Activated T-cell treated with anti-CD3 and anti-CD28 coated beads, Interleukin-2, amount 50 U/mL, for 24 hours (primary cell): ENCODE results near the gene NUDCD2.

Experiments used
- DNase-seq: peaks from one replicate; pipeline ENCODE4 v3.0.0-alpha.2; 2020
- H3K27ac Mint-ChIP-seq: 2 replicates; pipeline ENCODE4 v1.8.0; 2020; ENCODE audit warnings: mild to moderate bottlenecking, mixed read lengths
- H3K27me3 Mint-ChIP-seq: 2 replicates; pipeline ENCODE4 v1.8.0; 2020; ENCODE audit warnings: mixed read lengths
- H3K36me3 Mint-ChIP-seq: 2 replicates; pipeline ENCODE4 v1.8.0; 2020; ENCODE audit warnings: low read depth, mixed read lengths
- H3K4me1 Mint-ChIP-seq: 2 replicates; pipeline ENCODE4 v1.8.0; 2020; ENCODE audit warnings: low read depth, mixed read lengths
- H3K4me3 Mint-ChIP-seq: 2 replicates; pipeline ENCODE4 v1.8.0; 2020; ENCODE audit warnings: mild to moderate bottlenecking, moderate library complexity, mixed read lengths
- H3K9me3 Mint-ChIP-seq: 2 replicates; pipeline ENCODE4 v1.8.0; 2020; ENCODE audit warnings: mixed read lengths

Gene NUDCD2, protein sequence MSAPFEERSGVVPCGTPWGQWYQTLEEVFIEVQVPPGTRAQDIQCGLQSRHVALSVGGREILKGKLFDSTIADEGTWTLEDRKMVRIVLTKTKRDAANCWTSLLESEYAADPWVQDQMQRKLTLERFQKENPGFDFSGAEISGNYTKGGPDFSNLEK

DNA sequence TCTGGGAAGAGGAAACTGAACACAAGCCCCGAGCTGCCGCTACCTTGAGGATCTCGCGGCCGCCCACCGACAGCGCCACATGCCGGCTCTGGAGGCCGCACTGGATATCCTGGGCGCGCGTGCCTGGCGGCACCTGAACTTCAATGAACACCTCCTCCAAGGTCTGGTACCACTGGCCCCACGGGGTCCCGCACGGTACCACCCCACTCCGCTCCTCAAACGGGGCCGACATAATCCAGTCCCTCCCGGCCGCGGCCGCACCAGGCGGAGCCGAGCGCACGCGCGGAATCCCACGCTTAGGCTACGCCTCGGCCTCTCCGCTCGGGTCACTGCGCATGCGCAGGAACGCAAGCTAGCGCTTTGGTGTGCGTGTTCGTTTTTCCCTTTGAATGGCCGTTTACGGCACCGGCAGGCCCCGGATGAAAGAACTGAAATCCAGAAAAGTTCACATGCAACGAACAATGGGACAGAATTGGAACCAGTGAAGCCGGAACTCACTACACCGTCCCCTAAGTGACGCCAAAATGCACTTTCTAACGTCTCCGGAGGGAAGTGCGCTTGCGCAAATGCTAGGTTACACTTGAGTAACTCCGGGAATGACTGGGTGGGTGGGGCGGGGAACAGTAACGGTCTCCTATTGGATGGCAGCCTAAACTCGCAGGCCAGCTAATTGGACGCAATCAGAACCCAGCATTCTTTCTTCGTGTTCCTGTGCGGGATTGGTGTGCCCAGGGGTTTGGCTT lies at the start of gene NUDCD2:
Gene NUDCD2, minus strand, starts transcription at position 284 of the 743 bp plus-strand sequence. Its CDS starts 52 bp downstream, at position 232.
- DNase-seq = peak; percentile 98
- H3K27me3 Mint-ChIP-seq = no peaks in the 10 kb centered on the region
- H3K9me3 Mint-ChIP-seq = no peaks in the 10 kb centered on the region
- H3K4me3 Mint-ChIP-seq = peak within 1 kb of the TSS; percentile 86
- peak within 1 kb of the TSS; percentile 100 for H3K27ac Mint-ChIP-seq
- H3K36me3 Mint-ChIP-seq = peaks cover 70% of the 10 kb centered on the region
- H3K4me1 Mint-ChIP-seq = peaks cover 39% of the 10 kb centered on the region

DNA sequence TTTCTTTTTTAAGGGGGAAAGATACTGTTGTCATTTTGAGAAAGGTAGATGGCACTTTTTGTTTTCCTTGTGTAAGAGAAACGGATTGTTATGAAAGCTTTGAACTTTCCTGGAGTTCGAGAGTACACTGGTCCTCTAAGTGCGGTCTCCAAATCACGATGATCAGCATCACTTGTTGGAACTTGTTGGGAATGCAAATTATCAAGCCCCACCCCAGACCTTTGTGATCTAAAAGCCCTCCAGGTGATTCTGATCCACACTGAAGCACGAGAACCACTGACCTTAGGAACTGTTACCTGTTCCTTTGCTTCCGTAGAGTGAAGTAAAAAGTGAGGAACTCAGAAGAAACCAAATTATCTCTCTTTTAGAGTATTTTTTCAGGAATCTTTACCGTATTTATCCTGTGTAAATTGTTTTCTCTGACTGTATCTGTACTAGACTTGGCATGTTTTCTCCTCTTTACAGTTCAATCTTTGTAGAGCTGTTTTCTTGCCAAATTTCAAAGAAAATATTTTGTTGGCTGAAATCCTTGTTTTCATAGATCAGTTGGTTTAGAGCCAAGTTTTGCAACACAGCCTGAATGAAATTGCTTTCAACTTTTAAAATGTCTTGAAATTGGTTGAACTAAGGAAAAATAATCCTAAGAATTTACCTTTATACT lies 49.5 kb upstream of the NUDCD2 start:
- peaks cover 72% of the 10 kb centered on the region for H3K36me3 Mint-ChIP-seq
- H3K4me3 Mint-ChIP-seq = peak overlapping the region; percentile 86
- H3K27me3 Mint-ChIP-seq = no peaks in the 10 kb centered on the region
- H3K9me3 Mint-ChIP-seq = no peaks in the 10 kb centered on the region
- no peak for DNase-seq
- H3K27ac Mint-ChIP-seq = peak overlapping the region; percentile 97
- peaks cover 61% of the 10 kb centered on the region for H3K4me1 Mint-ChIP-seq

DNA sequence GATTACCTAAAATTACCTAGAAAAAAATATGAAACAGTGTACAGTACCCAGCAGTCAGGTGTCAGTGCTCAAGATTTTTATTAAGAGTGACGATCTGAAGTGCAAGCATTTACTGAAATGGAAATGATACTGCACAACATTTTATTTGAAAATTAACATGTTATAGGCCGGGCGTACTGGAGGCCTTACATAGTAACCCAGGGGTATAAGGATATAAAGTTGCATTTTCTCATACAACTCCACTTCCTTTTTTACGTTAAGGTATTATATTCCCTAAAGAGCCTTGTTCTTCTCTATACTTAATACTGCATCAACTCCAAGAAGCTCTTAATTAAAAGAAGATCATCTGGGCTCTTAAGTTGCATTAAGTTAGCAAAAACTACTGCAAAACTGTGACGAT lies 48.9 kb upstream of the NUDCD2 start:
- Mint-ChIP-seq H3K36me3 (peaks cover 70% of the 10 kb centered on the region), H3K4me1 (peaks cover 62% of the 10 kb centered on the region), H3K27me3 (no peaks in the 10 kb centered on the region), H3K27ac (peak overlapping the region; percentile 97), H3K4me3 (peak overlapping the region; percentile 86), H3K9me3 (no peaks in the 10 kb centered on the region)
- DNase-seq = no peak

DNA sequence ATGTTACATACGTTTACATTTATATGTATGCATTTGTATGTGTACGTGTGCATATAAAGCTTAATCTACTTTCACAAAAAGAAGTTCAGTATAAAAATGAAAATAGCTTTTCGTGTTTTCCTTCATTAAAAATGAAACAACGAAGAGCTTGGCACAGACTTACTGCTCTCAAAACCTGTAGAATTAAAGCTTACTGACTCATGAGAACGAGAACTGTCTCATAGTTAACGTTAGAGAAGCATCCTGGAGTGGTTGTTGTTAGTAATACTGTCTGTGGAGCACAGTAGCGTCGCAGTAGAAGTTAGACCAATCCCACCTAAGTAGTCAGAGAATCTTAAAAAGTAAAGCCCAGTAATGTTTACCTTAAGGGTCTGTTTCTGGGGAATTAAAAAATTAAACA lies 46.8 kb upstream of the NUDCD2 start:
- Mint-ChIP-seq H3K4me1 (peaks cover 56% of the 10 kb centered on the region), H3K9me3 (no peaks in the 10 kb centered on the region), H3K36me3 (peaks cover 51% of the 10 kb centered on the region), H3K4me3 (peak overlapping the region; percentile 86), H3K27me3 (no peaks in the 10 kb centered on the region), H3K27ac (peak overlapping the region; percentile 97)
- no peak for DNase-seq

DNA sequence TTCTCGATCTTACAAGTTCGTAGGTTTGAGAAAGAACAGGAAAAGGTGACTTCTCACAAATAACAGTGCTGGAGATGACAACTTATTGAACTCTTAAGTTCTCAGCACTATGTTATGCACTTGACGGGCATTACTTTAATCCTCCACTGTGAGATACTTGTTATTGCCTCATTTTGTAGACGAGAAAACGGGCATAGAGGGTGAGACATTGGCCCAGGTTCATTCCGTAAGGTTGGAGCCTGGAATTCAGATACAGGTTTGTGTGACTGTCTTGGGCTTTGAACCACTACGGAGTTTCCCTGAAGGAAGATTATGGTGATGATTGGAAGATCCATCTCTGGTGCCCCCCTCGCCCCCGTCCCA lies 46.2 kb upstream of the NUDCD2 start:
- peaks cover 49% of the 10 kb centered on the region for H3K36me3 Mint-ChIP-seq
- peak; percentile 46 for DNase-seq

DNA sequence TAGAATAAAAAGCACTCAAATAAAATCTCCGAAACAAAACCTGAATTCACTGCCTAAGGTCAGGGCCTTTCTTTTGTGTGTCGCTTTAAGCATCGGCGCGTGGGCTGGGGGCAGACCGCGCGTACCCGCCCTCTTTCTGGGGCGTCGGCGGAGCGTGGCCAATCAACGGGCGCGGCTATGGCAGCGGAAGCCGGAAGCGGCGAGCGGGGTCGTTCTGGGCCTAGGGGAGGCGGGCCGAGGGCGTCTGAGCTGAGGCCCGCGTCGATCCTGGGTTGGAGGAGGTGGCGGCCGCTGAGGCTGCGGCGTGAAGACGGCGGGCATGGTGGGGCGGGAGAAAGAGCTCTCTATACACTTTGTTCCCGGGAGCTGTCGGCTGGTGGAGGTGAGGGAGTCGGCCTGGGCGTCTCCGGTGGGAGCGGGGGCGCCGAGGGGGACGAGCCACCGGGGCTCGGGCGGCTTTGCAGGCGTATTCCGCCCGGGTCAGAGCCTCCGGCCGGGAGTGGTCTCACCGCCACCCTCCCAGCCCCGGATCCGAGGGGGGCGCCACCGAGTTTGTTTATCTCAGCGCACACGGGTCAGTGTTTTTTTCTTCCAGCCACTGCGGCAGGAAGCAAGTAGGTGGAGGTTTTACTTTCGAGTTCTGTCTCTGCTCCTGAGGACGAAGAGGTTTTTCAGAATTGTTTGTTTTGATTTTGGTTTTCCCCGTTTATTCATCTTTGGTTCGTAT lies 45.6 kb upstream of the NUDCD2 start, which contains the start of gene MAT2B:
Gene MAT2B, plus strand, starts transcription at position 252 of the 727 bp plus-strand sequence. Its CDS starts 68 bp downstream, at position 320.
- H3K4me3 Mint-ChIP-seq = peak within 1 kb of the TSS; percentile 86
- no peaks in the 10 kb centered on the region for H3K27me3 Mint-ChIP-seq
- peak within 1 kb of the TSS; percentile 97 for H3K27ac Mint-ChIP-seq
- peaks cover 44% of the 10 kb centered on the region for H3K36me3 Mint-ChIP-seq
- H3K4me1 Mint-ChIP-seq = peaks cover 49% of the 10 kb centered on the region
- peak; percentile 95 for DNase-seq
- H3K9me3 Mint-ChIP-seq = no peaks in the 10 kb centered on the region

More for the DNA sequence above, 46.2 kb upstream of the NUDCD2 start:
- Mint-ChIP-seq H3K27me3 (no peaks in the 10 kb centered on the region), H3K9me3 (no peaks in the 10 kb centered on the region), H3K4me1 (peaks cover 54% of the 10 kb centered on the region), H3K4me3 (peak overlapping the region; percentile 86), H3K27ac (peak overlapping the region; percentile 97)

DNA sequence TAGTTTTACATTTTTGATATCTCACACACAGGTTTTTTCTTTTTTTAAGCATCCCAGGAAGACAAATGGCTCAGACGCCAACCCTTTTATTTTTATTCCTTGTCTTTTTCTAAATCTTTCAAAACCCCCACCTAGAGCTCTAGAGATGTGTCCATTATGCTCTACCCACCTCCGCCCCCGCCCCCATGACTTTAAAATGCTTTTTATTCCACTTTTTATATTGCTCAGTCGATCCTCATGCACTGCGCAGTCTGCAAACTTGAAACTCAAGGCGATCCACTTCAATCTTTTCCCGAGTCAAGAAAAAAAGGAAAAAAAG lies 45.1 kb upstream of the NUDCD2 start:
- Mint-ChIP-seq H3K36me3 (peaks cover 41% of the 10 kb centered on the region), H3K4me3 (peak overlapping the region; percentile 86), H3K9me3 (no peaks in the 10 kb centered on the region), H3K27ac (peak overlapping the region; percentile 97), H3K27me3 (no peaks in the 10 kb centered on the region), H3K4me1 (peaks cover 45% of the 10 kb centered on the region)
- DNase-seq = no peak

DNA sequence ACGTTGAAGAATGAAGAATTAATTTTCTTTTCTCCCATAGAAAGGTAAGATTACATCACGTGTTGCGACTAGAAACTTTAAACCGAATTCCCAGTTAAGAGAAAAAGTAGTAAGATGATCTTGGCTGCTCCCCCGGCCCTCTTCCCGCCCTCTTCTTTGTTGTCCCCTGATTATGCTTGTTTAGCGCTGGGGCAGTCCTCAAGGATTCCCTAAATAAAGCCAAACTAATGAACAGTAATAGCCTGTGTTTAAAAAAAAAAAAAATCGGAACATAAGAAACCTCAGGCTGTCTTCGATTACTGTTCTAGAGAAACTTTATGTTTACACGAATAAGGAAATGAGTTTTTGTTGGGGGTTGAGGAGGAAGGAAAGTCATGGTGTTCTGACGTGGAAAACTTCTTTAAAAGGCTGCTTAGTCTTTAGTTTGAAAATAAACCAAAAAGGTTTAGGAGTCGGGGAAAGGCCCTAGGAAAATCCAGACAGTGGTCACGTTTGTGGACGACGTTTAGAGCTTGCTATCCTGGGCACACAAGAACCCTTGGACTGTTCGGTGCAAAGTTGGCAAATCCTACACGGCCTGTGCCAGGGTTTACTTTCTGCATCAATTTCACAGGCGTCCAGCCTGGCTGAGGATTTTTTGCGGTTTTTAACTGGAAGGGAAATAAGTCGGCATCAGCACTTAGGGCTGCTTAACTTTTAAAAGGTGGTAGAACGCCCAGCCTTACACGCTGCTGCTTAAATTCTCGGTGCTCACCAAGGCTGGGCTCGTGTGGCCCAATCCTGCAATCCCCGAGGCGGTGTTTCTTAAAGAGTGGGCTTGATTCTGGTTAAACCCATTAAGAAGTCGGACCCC lies 44.4 kb upstream of the NUDCD2 start:
- H3K4me1 Mint-ChIP-seq = peaks cover 38% of the 10 kb centered on the region
- H3K9me3 Mint-ChIP-seq = no peaks in the 10 kb centered on the region
- H3K27me3 Mint-ChIP-seq = no peaks in the 10 kb centered on the region
- H3K36me3 Mint-ChIP-seq = peaks cover 36% of the 10 kb centered on the region
- H3K27ac Mint-ChIP-seq = peak overlapping the region; percentile 97
- H3K4me3 Mint-ChIP-seq = peak overlapping the region; percentile 86
- DNase-seq = peak; percentile 68

DNA sequence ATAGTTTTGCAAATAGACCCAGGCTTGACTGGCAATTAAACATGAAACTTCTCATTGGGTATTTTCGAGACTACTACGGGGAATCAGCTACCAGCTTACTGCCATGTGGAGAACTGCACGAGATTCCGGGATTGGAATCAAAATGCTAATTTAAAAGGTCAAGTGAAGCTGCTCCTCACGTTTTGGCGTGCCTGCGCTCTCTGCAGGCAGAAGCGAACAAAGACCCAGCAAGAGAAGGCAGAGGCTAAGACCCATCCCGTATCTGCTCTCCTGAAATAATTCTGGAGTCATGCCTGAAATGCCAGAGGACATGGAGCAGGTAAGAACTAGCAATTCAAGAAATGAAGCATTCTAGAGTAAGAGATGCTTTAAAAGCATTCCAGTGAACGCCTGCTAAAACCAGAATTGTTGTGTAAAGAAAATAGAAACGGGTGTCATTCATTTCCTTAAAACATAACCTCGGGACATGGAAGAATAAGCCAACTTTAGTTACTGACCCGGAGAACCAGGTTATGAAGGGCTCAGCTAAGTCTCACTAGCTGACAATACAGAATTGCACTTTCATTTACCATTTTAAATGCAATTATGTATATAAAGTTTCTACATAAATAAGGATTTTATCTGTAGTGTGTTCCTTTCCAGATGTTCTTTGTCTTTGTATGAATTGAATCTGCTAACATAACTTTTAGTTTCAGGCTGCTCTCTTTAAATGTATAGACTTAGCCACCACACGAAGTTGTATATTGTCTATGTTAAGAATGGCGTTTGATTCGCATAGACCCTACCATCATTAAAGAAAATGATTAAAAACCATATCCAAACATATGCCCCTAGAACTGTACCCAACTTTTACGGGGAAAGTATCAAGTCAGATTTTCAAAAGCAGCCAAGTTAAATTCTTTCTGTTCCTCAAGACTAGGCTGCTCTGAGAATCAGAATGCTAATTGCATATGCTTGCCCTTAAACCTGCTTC lies 43.5 kb upstream of the NUDCD2 start:
- H3K36me3 Mint-ChIP-seq = peaks cover 27% of the 10 kb centered on the region
- H3K4me3 Mint-ChIP-seq = peak overlapping the region; percentile 86
- no peaks in the 10 kb centered on the region for H3K9me3 Mint-ChIP-seq
- H3K4me1 Mint-ChIP-seq = peaks cover 30% of the 10 kb centered on the region
- DNase-seq = peak; percentile 49
- no peaks in the 10 kb centered on the region for H3K27me3 Mint-ChIP-seq
- H3K27ac Mint-ChIP-seq = peak overlapping the region; percentile 97

DNA sequence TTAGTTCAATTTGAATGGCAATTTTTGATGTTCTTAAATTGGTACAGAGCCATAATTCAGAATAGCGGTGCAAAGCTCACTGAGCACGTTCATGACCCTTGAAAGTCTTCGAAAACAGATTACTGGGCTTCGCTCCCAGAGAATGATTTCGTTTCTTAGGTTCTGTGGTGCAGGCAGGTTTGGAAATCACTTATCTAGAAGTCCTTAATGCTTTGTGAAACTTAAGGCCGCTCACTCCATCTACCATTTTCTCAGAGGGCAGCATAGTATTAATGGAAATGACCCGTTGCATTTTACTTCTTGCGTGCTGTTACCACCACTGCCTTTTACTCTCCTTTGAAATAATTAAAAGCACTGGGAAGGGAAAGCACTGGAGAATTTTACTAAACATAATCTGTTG lies 42.6 kb upstream of the NUDCD2 start:
- H3K36me3 Mint-ChIP-seq = peaks cover 21% of the 10 kb centered on the region
- H3K4me3 Mint-ChIP-seq = peak overlapping the region; percentile 86
- peak overlapping the region; percentile 97 for H3K27ac Mint-ChIP-seq
- no peaks in the 10 kb centered on the region for H3K9me3 Mint-ChIP-seq
- DNase-seq = no peak
- H3K27me3 Mint-ChIP-seq = no peaks in the 10 kb centered on the region
- peaks cover 21% of the 10 kb centered on the region for H3K4me1 Mint-ChIP-seq

DNA sequence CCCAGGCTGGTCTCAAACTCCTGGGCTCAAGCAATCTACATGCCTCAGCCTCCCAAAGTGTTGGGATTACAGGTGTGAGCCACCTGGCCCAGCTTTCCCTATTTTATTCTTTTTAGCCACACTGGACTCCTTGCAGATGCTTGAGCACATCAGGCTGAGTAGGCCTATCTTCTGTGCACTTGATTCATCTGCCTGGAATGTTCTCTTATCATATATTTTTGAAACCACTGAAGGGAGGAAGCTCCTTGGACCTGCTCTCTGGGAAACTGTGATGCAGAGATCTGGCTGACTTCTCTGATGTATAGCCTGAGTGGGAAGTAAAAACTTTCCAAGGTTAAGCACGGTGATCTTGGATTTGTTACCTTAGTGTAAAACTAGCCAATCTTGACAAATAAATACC lies 39.0 kb upstream of the NUDCD2 start:
- Mint-ChIP-seq H3K4me1 (peaks cover 11% of the 10 kb centered on the region), H3K27me3 (no peaks in the 10 kb centered on the region), H3K27ac (no peak overlapping the region), H3K36me3 (peaks cover 2% of the 10 kb centered on the region), H3K9me3 (no peaks in the 10 kb centered on the region), H3K4me3 (no peak overlapping the region)
- no peak for DNase-seq

DNA sequence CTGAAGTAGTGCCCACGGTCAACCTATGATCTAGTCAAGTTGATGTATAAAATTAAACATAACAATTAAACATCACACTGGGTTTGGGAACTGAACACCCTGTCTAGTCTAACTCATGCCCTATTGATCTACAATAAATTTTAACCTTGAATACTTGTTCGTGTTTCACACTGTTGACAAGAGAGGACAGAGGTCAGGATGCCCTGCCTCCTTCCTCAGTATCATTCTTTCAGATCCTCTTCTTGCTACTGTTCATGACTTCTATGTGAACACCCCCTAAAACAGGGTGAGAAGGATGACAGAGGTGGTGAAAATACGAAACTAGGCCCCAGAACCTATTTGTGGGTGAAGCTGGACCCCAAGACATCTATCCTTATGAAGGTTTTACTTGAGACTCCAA lies 37.4 kb upstream of the NUDCD2 start:
- no peak overlapping the region for H3K4me3 Mint-ChIP-seq

DNA sequence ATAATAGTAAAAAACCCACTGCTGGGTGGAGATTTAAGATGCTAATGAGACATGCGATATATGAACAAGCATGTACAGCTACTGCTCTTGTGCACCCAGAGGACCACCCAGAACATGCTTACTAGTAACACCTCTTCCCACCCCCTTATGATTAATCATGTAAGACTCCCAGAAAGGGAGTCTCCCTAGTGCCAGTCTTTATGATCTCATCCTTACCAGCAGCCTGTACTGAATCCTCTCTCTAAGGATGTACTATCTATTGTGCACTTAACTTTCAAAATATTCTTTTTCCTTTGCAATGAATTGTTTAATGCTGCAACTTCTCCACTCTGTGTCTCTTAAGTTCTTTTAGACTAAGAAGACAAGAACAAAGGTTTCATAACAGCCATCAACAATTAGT lies 36.4 kb upstream of the NUDCD2 start:
- H3K36me3 Mint-ChIP-seq = peaks cover 14% of the 10 kb centered on the region
- H3K27ac Mint-ChIP-seq = no peak overlapping the region
- no peaks in the 10 kb centered on the region for H3K27me3 Mint-ChIP-seq
- H3K9me3 Mint-ChIP-seq = no peaks in the 10 kb centered on the region
- H3K4me1 Mint-ChIP-seq = no peaks in the 10 kb centered on the region
- DNase-seq = no peak
- H3K4me3 Mint-ChIP-seq = no peak overlapping the region

More for the DNA sequence above, 37.4 kb upstream of the NUDCD2 start:
- Mint-ChIP-seq H3K9me3 (no peaks in the 10 kb centered on the region), H3K4me1 (peaks cover under 1% of the 10 kb centered on the region), H3K27ac (no peak overlapping the region), H3K27me3 (no peaks in the 10 kb centered on the region), H3K36me3 (peaks cover 7% of the 10 kb centered on the region)
- DNase-seq = no peak
